Esophagus muscularis mucosa (tissue), 4 donors: ENCODE measurements around the gene SHF. TPM values are rescaled to one million over a fixed set of nuclear protein-coding genes. Genes with fewer than 3 reads are reported as not detected.
A peak's percentile ranks its signal among the peaks of the same experiment; 100 is the strongest.

Source experiments
- DNase-seq: peaks from one replicate; pipeline ENCODE4 v3.0.0-alpha.2; 2017; ENCODE audit errors: extremely low spot score
- H3K27ac ChIP-seq, 4 donors: fragments of 200-600 bp; sonication (generic); replicated peaks in 1 of 4; 1 replicate in 3 of 4; 2 replicates in 1 of 4; pipeline ENCODE4 v1.5.1; 2016 to 2019; ENCODE audit warnings: mild to moderate bottlenecking in 1 of 4
- H3K27me3 ChIP-seq, 4 donors: fragments of 200-600 bp; sonication (generic); one replicate each; pipeline versions ENCODE4 v1.5.1 to v1.6.0; 2016 to 2019
- H3K36me3 ChIP-seq, 4 donors: fragments of 200-600 bp; sonication (generic); one replicate each; pipeline ENCODE4 v1.5.1; 2016 to 2019
- H3K4me1 ChIP-seq, 4 donors: fragments of 200-600 bp; sonication (generic); one replicate each; pipeline ENCODE4 v1.5.1; 2016 to 2019
- H3K4me3 ChIP-seq, 4 donors: fragments of 200-600 bp; sonication (generic); 1 replicate in 2 of 4; 2 replicates in 2 of 4; pipeline ENCODE4 v1.5.1; 2016 to 2019; ENCODE audit warnings: mild to moderate bottlenecking in 4 of 4, moderate library complexity in 1 of 4
- H3K9me3 ChIP-seq, 4 donors: fragments of 200-600 bp; sonication (generic); 1 replicate in 3 of 4; 2 replicates in 1 of 4; pipeline ENCODE4 v1.5.1; 2016 to 2019
- EP300 ChIP-seq: sonication (generic); formaldehyde crosslinking; IDR thresholded peaks from one replicate; pipeline ENCODE4 v1.6.1; 2017; ENCODE audit warnings: antibody characterized with exemption
- POLR2A ChIP-seq: fragments of 450-650 bp; IDR thresholded peaks from one replicate; pipeline ENCODE4 v1.6.1; 2017; ENCODE audit warnings: antibody characterized with exemption, moderate library complexity, mild to moderate bottlenecking, low read depth
- POLR2AphosphoS5 ChIP-seq, 2 donors: sonication (generic); formaldehyde crosslinking; IDR thresholded peaks; one replicate each; pipeline ENCODE4 v1.6.1; 2017; ENCODE audit warnings: antibody characterized with exemption in 2 of 2
- WGBS: methylation state at CpG from one replicate; pipeline ENCODE4 v1.1.5; 2018; 5-methylcytosine and 5-hydroxymethylcytosine counted together
- intact Hi-C: fragments of 100-400 bp; cut with DNase I; formaldehyde crosslinking; loops from one replicate; pipeline ENCODE4 v1.15.1; 2023
- total RNA-seq, 4 donors: library from RNA; depleted of rRNA; stranded (reverse); fragments of >200 nt; gene quantifications; one replicate each; pipeline versions ENCODE4 v1.1.0 to v1.2.1, GENCODE V29; 2016
- TF ChIP-seq, protein P1 (sequence below), 3 experiments: fragments of 200-600 bp in 2 of 3; fragments of 450-650 bp in 1 of 3; sonication (generic) in 2 of 3; IDR thresholded peaks; one replicate each; pipeline ENCODE4 v1.5.1; 2017 to 2019; ENCODE audit warnings: antibody characterized with exemption in 3 of 3, mild to moderate bottlenecking in 2 of 3, moderate library complexity in 1 of 3

Gene SHF
- total RNA-seq, 4 donors from 2014 or later: 4.6 to 15.4 (median 10.2) TPM

DNA sequence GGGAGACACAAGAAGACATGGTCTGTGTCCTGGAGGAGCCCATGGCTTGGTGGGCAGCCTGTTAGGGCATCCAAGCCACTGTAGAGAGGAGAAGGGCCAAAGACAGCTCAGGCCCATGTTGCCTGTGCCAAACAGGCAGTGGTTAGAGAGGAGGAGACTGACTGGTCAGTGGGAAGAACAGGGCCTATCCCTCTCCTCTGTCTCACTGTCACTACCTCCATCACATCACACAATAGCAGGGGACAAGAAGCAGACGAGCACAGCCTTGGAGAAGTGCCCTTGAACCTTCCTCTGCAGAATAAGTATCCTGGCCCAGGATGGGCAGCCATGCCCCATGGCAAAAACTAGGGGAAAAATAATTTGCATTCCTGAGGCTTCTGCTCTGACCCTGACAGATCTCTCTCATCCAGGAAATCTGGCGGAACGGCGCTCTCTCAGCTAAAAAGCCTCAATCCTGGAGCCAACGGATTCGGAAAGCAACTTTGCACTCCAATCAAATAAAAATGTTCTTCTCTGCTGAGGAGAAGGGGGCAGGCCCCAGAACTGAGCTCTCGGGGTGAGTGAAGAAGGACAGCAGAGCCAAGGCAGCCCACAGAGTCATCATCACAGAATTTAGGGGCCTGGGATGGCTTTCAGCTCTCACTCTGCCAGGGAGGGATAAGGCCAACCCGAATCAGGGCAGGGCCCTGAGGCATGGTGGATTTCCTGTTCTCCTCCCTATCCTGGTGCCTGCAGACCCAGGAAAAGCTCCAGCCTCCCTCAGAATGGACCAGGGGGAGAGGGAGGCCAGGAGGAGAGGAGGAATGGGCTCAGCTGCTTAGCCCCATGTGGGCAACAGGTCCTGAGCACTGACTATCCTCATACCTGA lies 1.6 kb downstream of the SHF start:
- no peaks in the 10 kb centered on the region for H3K9me3 ChIP-seq
- no peaks in the 10 kb centered on the region for H3K27me3 ChIP-seq
- peak overlapping the region; percentile 65 to 89 (median 79) for H3K4me3 ChIP-seq
- no peak for TF ChIP-seq POLR2AphosphoS5 (IDR thresholded peaks at IDR 0.05)
- TF ChIP-seq, protein P1, sequence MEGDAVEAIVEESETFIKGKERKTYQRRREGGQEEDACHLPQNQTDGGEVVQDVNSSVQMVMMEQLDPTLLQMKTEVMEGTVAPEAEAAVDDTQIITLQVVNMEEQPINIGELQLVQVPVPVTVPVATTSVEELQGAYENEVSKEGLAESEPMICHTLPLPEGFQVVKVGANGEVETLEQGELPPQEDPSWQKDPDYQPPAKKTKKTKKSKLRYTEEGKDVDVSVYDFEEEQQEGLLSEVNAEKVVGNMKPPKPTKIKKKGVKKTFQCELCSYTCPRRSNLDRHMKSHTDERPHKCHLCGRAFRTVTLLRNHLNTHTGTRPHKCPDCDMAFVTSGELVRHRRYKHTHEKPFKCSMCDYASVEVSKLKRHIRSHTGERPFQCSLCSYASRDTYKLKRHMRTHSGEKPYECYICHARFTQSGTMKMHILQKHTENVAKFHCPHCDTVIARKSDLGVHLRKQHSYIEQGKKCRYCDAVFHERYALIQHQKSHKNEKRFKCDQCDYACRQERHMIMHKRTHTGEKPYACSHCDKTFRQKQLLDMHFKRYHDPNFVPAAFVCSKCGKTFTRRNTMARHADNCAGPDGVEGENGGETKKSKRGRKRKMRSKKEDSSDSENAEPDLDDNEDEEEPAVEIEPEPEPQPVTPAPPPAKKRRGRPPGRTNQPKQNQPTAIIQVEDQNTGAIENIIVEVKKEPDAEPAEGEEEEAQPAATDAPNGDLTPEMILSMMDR (IDR thresholded peaks at IDR 0.05): no peak
- 54% methylated on average over 7 of the region's 8 CpGs for WGBS
- H3K36me3 ChIP-seq: no peaks in the 10 kb centered on the region
- peak overlapping the region; percentile 83 to 93 (median 90) for H3K27ac ChIP-seq
- H3K4me1 ChIP-seq: peaks cover 18 to 44% (median 30%) of the 10 kb centered on the region in 4 donors
- DNase-seq: no peak
- intact Hi-C loops: no loop called here

DNA sequence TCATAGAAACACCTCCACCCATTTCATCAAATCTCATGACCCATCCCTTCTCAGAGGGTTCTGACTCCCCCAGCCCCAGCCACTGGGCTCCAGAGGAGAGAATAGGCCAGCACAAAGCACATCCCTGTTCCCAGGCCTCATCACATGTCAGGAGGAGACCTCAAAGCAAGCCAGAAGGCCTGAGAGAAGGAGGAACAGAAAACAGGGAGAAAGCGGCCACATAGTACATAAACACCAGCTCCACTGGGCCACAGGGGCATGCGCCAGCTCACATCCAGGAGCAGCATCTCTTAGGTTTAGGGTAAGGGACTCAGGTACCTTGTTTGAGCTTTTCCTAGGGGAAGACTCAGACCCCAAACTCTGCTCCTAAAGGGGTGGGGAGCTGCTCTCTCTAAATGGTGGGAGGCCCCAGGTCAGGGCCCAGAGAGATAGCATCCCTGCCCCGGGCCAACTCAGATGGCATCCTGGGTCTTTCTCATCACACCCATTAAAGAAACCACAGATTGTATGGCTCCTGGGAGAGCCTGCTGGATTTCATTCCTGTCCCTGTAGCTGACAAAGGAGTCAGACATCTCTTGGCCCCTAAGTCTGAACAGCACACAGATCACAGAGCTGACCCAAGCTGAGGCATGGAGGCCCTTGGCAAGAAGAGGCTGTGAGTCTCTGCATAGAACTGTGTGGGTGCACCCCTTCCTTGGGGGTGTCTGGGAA lies 2.5 kb downstream of the SHF start:
- TF ChIP-seq, protein P1 (IDR thresholded peaks at IDR 0.05): no peak
- TF ChIP-seq POLR2AphosphoS5 (IDR thresholded peaks at IDR 0.05) (no peak), POLR2A (no peak), EP300 (no peak)
- Histone ChIP-seq H3K4me1 (peaks cover 18 to 44% (median 30%) of the 10 kb centered on the region in 4 donors), H3K27me3 (no peaks in the 10 kb centered on the region), H3K9me3 (no peaks in the 10 kb centered on the region), H3K36me3 (no peaks in the 10 kb centered on the region), H3K4me3 (no peak overlapping the region), H3K27ac (peak overlapping the region in 3 of 4 donors; percentile 83 to 91 (median 89))
- no peak for DNase-seq
- WGBS: 83% methylated on average over 3 of the region's 3 CpGs
- intact Hi-C loops: no loop called here

DNA sequence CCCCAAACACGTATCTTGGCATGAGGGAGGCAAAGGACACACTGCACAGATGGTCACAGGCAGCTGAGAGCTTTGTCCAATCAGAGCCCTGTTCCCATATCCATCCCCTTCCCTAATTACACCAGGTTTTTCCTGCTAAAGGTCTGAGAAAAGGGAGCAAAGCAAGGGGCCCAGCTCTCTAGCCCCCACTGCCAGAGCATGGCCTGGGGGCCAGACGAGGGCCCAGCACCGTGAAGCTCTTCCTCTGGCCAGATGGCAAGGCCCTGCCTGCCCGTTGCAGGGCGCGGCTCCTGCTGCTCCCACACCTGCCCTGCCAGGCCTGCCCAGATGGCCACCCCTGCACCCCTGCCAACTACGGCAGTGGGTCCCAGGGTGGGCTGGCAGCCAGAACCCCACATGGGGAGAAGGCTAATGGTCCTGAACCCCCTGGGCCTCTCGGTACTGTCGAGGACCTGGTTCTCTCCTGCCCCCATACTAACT lies 3.2 kb downstream of the SHF start:
- Histone ChIP-seq H3K27me3 (no peaks in the 10 kb centered on the region), H3K27ac (no peak overlapping the region), H3K9me3 (no peaks in the 10 kb centered on the region), H3K4me3 (no peak overlapping the region), H3K36me3 (no peaks in the 10 kb centered on the region), H3K4me1 (peaks cover 18 to 44% (median 30%) of the 10 kb centered on the region in 4 donors)
- TF ChIP-seq EP300 (no peak), POLR2A (no peak), POLR2AphosphoS5 (IDR thresholded peaks at IDR 0.05) (no peak)
- TF ChIP-seq, protein P1 (IDR thresholded peaks at IDR 0.05): no peak
- intact Hi-C loops: no loop called here
- WGBS: 87% methylated on average over 5 of the region's 9 CpGs
- no peak for DNase-seq

DNA sequence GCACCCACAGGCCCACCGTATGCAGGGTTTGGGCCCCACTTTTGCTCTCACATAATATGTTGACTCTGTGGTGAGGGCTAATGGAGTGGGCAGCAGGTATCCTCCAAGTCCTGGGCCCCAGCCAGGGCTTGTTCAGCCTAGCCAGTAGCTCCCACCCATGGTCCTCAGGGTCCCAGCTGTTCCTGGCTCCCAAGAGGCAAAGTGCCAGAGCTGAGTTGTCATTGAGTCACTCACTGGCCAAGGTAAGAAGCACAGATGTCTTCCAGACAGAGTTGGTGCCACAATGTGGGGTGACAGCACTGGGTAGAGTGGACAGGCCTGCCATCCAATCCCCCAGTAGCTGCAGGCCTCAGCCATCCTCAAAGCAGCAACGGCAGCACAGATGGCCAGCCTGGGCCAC lies 4.3 kb downstream of the SHF start:
- Histone ChIP-seq H3K27me3 (no peaks in the 10 kb centered on the region), H3K36me3 (no peaks in the 10 kb centered on the region), H3K9me3 (no peaks in the 10 kb centered on the region), H3K4me3 (no peak overlapping the region), H3K27ac (no peak overlapping the region), H3K4me1 (peaks cover 15 to 36% (median 28%) of the 10 kb centered on the region in 4 donors)
- DNase-seq: no peak
- intact Hi-C loops: no loop called here
- TF ChIP-seq, protein P1 (IDR thresholded peaks at IDR 0.05): no peak
- no peak for TF ChIP-seq EP300
- 82% methylated on average over 1 of the region's 2 CpGs for WGBS
